Erythroblast (primary cell): ENCODE data around the gene KRTAP5-1.

Experiments used
- GATA1 ChIP-seq: IDR thresholded peaks from 2 replicates; pipeline ENCODE4 v1.6.1; 2011; ENCODE audit warnings: low read depth, mild to moderate bottlenecking, control low read depth, low read length, moderate library complexity
- POLR2A ChIP-seq: IDR thresholded peaks from 2 replicates; pipeline ENCODE4 v1.6.1; 2011; ENCODE audit warnings: mild to moderate bottlenecking, low read length

DNA sequence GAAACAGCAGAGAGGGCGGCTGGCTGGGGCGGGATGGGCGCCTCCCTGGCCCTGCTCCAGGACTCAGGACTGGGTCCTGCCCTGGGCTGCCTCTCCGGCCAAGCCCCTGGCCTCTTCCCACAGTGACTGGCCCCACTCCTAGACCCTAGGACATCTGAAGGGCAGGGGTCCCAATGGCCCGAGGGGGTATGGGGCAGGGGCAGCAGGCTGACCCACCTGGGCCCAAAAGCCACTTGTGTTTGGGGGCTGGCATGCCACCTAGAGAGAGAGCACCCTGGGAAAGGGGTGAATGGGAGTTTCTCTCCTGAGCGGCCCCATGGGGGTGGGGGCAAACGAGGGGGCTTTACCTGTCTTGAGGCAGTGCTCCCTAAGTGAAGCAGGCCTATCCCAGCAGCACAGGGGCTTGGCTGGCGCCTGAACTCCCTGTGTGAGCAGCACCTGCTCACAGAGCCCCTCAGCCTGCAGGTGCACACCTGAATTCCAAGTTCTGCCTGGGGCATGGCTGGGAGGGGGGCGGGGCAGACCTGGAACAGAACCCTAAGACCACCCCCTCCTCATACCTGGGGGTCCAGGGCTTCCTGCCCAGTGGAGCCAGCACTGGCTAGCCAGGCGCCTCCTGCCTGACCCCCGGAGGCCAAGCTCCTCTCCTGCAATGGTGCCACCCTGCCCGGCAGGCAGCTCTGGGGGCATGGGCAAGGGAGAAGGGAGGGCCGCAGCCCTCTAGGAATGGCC lies 29.9 kb downstream of the KRTAP5-1 start:
- TF ChIP-seq POLR2A (no peak), GATA1 (no peak)
